Measurements from ENCODE around the gene FAM118B.

GRCh38 chr11:126253265-126253664, 41.7 kb downstream of the FAM118B start:
- TF ChIP-seq RAD21 (IDR thresholded peaks at IDR 0.05; ENCODE audit: low read depth): no peak
- no peak for TF ChIP-seq CEBPB (IDR thresholded peaks at IDR 0.05)
- TF ChIP-seq REST (IDR thresholded peaks at IDR 0.05; ENCODE audit: low read depth): no peak
- TF ChIP-seq MAX (IDR thresholded peaks at IDR 0.05): no peak
- TF ChIP-seq TCF12 (IDR thresholded peaks at IDR 0.05; ENCODE audit: low read depth): no peak
- no peak for TF ChIP-seq EP300 (IDR thresholded peaks at IDR 0.05; ENCODE audit: borderline replicate concordance)
- no peak for TF ChIP-seq YY1 (IDR thresholded peaks at IDR 0.05; ENCODE audit: low read depth)
- no peak for TF ChIP-seq TAF1 (IDR thresholded peaks at IDR 0.05; ENCODE audit: low read depth)
